Stimulated activated CD8-positive, alpha-beta memory T cell treated with anti-CD3 and anti-CD28 coated beads, Interleukin-12 subunit alpha, Interleukin-12 subunit beta, amount 100 ng/mL, for 4 hours (primary cell): Measurements from ENCODE around the gene OVCH2.
"Not testable (repeated sequence)": the region's sequence is repeated elsewhere in the genome, so short reads cannot be mapped to it uniquely, and the experiment has no call there.

ENCODE experiments used
- DNase-seq: peaks from one replicate; pipeline ENCODE4 v3.0.0-alpha.2; 2020; ENCODE audit warnings: low read depth

The OVCH2 gene

GRCh38 chr11:7706377-7706776, at the start of gene OVCH2:
TSS of gene OVCH2 (minus strand) at chr11:7706477. CDS start at chr11:7706394, 83 bp downstream.
- no peak for DNase-seq

- no peak for DNase-seq
Observed at GRCh38 chr11:7749456-7749855, 43.2 kb upstream of the OVCH2 start.

- DNase-seq = not testable (repeated sequence)
Observed at GRCh38 chr11:7734767-7735166, 28.5 kb upstream of the OVCH2 start.

DNA sequence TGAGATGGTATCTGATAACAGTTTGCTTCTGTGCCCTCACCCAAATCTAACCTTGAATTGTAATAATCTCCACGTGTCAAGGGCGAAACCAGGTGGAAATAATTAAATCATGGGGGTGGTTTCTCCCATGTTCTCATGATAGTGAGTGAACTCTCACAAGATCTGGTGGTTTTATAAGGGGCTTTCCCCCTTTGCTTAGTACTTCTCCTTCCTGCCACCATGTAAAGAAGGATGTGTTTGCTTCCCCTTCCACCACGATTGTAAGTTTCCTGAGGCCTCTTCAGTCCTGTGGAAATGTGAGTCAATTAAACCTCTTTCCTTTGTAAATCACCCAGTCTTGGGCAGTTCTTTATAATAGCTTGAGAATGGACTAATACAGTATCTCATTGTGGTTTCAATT, 8.5 kb upstream of the OVCH2 start:
- DNase-seq = no peak

GRCh38 chr11:7703740-7704139, 2.5 kb downstream of the OVCH2 start:
- DNase-seq = no peak

GRCh38 chr11:7696424-7696823, 9.9 kb downstream of the OVCH2 start:
- DNase-seq = no peak

DNA sequence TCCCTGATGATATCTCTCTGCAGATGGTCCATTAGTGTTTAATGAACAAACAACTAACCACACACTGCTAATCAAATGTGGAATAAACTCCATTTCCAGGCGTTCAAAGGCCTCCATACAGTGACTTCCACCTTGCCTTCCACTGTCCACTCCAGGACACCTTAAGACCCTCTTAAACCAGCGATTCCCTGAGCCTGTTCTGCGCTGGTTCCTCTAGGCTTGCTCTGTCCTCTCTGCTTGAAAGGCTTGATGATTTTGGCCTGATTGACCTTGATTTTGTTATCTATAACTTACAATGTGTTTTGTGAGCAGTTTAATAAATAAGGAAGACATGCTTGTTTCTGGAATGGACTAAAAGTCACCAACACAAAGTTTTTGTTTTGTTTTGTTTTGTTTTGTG, 12.0 kb downstream of the OVCH2 start:
- no peak for DNase-seq

GRCh38 chr11:7692426-7692825, 13.9 kb downstream of the OVCH2 start:
- no peak for DNase-seq

DNA sequence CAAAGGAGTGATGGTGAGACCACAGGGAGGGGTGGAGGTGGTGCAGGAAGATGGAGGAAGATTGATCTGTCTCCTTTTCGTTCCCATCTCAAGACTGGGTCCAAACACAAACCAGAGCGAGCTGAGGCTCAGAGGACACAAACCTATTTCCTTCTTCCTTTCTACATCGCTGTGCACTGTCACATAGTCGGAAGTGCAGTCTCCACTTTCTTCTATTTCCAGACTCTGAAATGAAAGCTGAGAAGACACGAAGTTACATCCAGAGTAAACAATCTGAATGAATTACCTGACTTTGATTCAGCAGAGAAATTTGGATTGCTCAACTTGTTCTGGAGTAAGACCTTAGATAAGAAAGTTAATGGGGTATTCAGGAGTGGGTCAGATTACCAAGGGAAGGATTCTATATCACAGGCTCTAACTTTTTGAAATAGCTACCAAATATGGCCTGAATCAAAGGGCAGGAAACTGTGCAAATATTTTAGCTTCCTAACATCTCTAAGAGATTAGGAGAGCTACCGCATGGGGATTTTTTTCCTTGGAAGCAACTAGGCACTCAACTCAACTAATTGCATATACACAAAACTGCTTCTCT, 14.4 kb downstream of the OVCH2 start:
- no peak for DNase-seq

- no peak for DNase-seq
Observed at GRCh38 chr11:7690648-7691047, 15.6 kb downstream of the OVCH2 start.

DNA sequence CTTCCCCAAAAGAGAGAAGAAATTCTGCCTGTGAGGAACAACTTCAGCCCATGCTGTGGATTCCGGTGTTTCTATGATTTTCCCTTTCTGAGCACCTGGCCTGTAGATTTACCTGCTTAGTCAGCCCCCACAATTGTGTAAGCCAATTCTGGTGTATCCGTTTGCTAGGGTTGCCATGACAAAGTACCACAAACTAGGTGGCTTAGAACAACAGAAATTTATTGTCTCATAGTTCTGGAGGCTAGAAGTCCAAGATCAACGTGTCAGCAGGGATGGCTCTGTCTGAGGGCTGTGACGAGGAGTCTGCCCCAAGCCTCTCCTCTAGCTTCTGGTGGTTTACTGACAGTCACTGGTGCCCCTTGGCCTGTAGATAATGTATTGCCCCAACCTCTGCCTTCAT, 17.0 kb downstream of the OVCH2 start:
- no peak for DNase-seq

- no peak for DNase-seq
Observed at GRCh38 chr11:7688238-7688826, 17.9 kb downstream of the OVCH2 start.

DNA sequence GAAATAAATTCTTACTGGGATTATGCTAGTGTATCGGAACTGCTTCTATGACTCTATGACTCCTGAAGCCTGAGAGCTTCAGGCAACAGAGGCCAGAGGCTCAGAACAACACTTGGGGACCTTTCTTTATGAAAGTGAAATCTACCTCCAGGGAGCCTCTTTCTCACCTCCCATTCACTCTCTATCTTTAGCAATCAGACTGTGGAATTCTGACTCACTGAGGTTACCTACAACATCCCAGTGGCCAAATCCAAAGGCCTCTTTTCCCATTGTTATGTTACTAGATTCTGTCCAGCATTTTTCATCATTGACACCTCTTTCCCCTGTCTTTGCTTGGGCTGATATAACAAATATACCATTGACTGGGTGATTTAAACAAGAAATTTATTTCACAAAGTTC, 18.9 kb downstream of the OVCH2 start:
- DNase-seq = no peak

DNA sequence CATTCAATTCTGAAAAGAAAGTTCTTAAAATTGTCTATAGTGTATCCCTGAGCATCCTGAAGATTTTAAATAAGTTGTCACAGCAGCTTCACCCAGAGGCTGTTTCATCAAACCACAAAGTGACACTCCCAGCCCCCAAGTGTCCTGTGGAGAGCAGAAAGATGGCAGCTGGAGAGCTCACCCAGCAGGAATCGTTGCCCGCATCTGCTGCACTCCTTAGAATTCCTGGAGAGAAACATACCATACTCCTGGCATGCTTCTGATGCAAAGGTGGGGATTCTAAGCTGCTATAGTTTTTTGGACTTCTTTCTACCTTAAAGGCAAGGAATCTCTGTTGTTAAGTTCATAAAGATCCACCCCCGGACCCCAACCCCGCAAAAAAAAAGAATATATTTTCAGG, 19.5 kb downstream of the OVCH2 start:
- DNase-seq = no peak

DNA sequence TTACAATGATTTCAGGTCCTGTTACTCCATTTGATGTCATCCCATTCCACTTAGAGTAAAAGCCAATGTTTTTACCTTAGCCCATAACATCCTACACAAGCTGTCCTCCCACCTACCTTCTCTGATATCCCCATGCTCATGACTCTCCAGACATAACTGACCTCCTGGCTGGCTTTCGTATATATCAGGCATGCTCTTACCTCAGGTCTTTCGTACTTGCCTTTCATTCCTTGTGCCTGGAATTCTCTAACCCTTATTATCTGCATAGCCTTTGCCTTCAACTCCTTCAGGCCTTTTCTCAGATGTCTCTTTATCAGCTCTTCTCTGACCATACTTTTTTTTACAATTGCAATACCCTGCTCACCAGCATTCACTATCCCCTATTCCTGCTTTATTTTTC, 22.7 kb downstream of the OVCH2 start:
- no peak for DNase-seq

- no peak for DNase-seq
Observed at GRCh38 chr11:7677796-7678201, 28.5 kb downstream of the OVCH2 start.

DNA sequence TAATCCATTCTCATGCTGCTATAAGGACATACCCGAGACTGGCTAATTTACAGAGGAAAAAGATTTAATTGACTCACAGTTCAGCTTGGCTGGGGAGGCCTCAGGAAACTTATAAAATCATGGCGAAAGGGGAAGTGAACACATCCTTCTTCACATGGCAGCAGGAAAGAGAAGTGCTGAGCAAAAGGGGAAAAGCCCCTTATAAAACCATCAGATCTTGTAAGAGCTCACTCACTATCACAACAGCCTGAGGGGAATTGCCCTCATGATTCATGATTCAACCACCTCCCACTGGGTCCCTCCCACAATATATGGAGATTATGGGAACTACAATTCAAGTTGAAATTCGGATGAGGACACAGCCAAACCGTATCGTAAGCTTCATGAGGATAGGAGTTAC, 29.2 kb downstream of the OVCH2 start:
- DNase-seq = no peak

GRCh38 chr11:7675631-7676030, 30.6 kb downstream of the OVCH2 start:
- no peak for DNase-seq

- no peak for DNase-seq
Observed at GRCh38 chr11:7673724-7674434, 32.4 kb downstream of the OVCH2 start.

DNA sequence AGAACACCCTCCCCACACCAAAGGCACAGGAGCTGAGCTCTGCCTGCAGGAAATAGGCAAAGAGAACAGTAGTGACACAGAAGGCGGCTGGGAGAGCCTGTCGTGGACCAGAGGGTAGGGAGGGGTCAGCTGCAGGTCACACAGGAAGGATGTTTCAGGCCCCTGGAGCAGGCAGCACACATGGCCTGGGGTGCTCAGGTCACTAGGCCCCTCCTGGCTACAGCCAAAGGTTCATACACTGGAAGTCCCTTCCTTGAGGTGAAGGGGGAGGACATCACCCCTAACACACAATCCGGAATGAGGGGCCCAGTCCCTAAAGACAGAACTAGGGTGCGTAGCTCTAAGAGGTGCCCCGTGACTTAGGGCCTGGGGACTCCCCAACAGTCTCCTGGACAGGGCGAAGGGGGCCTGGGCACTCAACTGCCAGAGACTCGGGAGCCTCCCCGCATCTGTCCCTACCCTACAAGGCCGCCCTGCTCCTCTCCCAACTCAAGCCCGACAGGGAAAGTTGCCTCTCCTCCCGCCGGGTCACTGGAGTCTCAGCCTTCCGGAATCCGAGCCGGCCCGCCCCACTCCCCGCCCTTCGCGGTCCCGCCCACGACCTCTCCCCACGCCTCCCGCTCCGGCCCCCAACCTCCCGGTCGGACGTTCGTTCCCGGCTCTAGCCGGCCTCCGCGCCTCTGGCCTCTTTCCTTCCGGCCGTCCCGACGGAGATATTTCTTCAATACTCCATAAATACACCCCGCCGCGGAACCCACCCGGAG, 33.1 kb downstream of the OVCH2 start, which contains the start of gene CYB5R2:
Gene CYB5R2 (minus strand): TSS at position 541 of the 764 bp plus-strand sequence. CDS start 675 bp downstream, outside the sequence.
- DNase-seq = no peak

- DNase-seq = no peak
Observed at GRCh38 chr11:7672276-7672959, 33.9 kb downstream of the OVCH2 start.
